C1 segment of cervical spinal cord (tissue), 14 donors: Measurements from ENCODE around the gene DMRT1.

Experiments used
- DNase-seq, 14 donors: peaks; one replicate each; lab custom pipeline; 2025; lab: John Stamatoyannopoulos, UW

DMRT1 gene

DNA sequence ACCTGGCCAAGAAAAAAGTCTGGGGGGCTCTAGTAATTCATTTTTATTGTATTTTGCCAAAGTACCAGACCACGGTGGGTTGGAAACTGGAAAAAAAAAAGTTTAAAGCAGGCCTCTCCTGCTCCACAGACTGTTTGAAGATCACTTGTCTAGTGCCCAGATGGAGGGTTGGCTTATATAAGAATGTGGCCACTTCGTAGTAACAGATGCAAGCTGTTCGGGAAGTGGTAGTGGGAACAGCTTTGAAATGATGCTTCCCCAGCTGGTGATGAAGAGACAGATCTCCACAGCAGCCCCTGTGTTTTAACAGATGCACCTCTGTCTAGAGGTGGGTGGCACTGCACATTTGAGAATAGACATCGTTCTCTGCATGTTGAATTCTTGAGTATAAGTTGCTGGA is 80.7 kb downstream of the DMRT1 start:
- DNase-seq: no peak

GRCh38 chr9:922731-923130 is 81.2 kb downstream of the DMRT1 start:
- no peak for DNase-seq

DNA sequence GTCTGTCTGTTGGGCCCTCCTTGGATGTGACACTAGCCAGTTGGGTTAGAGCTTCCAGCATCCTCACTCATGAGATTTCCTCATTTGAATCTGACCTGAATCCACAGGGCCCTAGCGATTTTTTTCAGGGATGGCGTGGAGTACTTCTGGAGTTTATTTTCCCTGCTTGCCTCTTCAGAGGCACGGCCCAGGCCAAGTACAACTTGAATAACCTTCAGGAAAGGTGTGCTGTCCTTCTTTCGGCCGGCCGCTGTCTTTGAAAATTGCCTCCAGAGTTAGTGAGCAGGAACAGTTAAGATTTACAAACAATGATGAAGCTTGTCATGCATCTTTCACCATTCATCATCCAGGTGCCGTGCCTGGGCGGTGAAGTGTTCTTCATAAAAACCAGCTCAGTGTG is 85.5 kb downstream of the DMRT1 start:
- no peak for DNase-seq

- DNase-seq: no peak
Measured at GRCh38 chr9:928363-929042, 87.0 kb downstream of the DMRT1 start.

DNA sequence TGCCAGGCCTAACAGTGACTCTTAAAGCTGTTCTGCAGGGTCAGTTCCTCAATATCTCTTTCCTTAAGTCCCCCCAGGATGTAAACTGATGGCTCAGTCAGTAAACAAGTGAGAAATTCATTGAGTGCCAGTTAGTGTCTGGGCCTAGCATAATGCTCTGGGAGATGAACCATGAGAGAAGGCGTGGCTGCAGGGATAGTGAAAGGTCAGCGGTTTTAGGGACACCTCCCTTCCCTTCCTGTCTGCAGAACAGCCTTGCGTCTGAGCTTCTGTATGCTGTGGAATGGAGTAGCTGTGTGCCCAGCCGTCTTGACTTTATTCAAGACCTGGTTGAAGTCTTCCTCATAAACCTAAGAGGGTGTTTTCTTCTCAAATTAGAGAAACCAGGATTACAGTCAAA is 88.2 kb downstream of the DMRT1 start:
- no peak for DNase-seq

DNA sequence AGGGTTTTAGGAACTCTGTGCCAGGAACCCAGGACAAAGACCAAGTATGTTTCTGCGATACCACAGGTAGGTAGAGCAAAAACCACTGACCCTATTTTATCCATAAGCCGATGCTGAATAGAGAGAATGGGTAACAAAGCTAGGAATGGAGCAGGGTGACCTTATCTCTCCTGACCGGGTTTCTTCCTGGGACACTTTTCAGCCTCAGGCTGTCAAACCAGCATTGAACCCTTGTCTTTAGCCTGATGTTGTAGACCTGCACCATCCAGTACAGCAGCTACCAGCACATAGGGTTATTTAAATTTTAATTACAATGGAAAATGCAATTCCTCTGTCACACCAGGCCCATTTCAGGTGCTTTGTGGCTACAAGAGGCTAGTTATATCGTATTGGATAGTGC is 91.9 kb downstream of the DMRT1 start:
- DNase-seq: no peak

DNA sequence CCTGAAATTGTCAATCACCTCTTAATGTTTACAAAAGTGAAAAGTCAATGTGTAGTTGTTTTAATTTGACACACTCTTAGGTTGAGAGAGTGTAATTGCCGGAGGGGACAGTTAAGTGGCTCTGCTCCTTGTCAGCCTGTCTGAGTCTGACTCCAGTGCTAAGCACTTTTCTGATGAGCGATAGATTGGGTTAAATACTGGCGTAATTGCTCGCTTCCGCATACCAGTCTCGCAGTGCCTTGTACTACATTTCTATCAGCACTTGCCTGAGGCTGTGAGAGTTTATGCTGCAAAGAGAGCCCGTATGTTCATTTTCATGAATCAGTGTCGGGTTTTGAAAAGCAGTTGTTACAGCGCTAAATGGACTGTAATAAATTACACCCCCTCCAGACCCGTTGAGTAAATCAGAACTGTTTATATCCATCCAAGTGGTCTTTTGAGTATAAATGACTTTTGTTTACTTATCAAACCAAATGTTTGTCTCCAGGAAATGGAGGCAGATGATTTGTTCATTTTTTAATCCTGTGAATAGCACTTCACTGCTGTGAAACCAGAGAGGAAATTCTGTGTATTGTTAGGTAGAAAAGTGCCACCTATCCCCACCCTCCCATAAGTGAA is 94.0 kb downstream of the DMRT1 start:
- DNase-seq: no peak

GRCh38 chr9:942805-943580 is 101.5 kb downstream of the DMRT1 start:
- DNase-seq: no peak

DNA sequence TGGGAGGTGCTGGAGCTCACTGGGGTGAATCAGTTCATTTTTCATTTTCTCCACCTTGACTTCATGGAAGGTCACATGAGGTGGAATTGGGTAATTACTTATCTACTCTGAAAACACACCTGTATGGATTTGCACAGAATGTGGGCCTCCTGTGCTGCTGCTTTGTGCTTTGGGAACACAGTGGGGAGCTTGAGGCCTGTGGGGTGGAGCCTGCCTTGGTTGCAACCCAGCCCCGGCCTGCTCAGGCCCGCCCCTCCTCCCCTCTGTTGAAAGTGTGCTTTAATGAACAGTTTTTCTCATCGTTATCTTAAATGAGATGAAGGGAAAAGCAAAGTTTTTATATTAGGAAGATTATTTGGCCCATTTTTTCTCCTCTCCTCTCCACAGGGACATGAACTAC is 106.5 kb downstream of the DMRT1 start:
- DNase-seq: no peak

DNA sequence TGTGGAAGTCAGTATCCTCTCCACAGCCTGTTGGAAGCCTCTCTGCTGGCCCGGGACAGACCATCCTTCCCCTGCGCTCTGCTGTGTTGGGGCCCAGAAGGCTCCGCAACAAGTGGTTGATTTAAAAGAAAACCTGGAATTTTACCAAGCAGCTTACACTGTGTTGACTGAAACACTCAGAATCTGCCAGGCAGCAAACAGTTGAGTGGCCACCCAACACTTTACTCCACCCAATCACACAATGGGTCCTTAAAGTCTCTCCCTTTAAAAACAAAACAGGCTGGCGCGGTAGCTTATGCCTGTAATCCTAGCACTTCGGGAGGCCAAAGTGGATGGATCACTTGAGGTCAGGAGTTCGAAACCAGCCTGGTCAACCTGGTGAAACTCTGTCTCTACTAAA is 107.0 kb downstream of the DMRT1 start:
- no peak for DNase-seq

DNA sequence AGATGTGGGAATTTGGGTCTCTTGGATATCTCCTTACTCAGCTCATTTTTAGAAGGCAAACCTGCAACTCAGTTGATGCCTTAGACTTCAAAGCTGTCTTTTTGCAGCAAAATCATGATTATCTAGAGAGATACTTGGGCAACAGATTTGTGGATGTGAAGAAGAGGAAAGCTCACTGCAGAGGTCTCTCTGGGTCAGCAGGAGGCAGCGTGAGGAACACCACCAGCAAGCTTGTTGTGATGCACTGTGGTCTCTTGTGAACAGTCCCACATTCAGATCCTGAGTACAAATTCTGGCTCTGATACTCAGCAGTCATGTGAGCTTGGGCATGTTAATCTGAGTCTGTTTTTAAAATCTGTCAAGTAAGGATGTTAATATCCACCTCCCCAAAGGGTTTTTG is 108.6 kb downstream of the DMRT1 start:
- DNase-seq: no peak

DNA sequence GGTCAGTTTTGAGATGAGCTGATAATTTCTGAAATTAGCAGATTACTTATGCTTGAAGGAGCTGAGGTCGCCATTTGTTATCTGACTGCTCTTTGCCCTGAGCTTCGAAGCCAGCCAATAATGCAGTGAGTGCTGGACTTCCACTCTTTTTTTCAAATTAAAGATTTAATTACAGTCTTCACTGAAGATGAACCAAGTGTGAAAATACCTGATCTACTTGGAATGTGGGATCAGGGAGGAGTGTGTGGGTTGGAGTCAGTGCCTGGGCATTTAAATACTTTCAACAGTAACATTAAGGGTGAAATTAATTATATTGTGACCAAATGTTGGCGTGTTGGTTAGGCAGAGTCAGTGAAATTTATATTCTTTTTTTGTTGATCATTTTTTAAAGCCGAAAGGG is 111.0 kb downstream of the DMRT1 start:
- DNase-seq: no peak

- no peak for DNase-seq
Measured at GRCh38 chr9:959105-959504, 117.6 kb downstream of the DMRT1 start.

DNA sequence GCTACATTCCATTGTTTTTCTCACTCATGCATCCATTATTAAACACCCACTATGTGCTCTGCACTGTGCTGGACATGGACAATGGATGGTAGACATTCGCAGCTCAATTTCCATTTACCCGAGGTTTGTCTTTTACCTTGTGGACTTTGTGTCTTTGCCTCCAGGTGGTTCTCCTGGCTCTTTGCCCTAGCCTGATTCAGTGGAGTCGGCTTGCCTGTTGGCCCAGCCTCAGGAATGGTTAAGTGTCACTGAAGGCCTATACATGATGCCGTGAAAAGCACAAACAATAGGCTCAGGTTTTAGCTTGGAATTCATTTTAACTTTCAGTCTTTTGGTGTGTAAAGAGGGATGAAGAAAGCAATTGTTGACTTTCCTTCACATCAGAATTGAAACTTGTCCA is 118.4 kb downstream of the DMRT1 start:
- no peak for DNase-seq

GRCh38 chr9:962023-962422 is 120.5 kb downstream of the DMRT1 start:
- no peak for DNase-seq

DNA sequence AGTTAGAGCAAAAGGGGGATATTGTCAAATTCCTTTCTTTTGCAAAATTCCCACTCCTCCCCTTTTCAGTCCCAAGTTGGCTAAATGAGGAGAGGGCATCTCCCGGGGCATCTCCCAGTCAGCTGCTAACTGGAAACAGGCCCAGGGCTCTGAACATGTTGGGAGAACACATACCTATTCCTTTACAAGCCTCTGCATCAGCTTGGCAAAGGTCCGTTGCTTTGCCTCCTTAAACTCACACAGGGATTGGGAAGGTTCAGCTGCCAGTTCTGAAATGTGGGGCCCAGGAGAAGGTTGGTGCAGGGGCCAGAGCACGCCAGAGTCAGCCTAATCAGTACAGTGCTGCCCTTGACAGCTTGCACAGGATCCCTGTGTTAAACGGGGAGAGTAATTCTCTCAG is 124.0 kb downstream of the DMRT1 start:
- no peak for DNase-seq

DNA sequence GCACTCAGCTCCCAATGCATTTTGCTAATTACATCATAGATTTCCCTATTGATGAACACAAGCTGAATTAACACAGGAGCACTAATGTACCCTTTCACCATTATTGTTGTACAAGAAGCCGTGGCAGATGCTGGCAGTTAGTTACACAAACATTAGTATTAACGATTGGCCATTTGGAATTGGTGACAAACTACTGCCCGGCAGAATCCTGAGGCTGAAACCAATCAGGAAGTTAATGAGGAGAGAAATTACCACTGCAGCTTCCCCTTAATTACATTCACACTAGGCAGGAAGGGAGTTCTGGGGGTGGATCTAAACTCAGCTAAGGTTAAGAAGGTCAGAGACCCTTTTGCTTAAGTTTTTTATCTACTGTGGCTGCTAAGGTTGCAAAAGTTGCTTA is 125.4 kb downstream of the DMRT1 start:
- DNase-seq: no peak

DNA sequence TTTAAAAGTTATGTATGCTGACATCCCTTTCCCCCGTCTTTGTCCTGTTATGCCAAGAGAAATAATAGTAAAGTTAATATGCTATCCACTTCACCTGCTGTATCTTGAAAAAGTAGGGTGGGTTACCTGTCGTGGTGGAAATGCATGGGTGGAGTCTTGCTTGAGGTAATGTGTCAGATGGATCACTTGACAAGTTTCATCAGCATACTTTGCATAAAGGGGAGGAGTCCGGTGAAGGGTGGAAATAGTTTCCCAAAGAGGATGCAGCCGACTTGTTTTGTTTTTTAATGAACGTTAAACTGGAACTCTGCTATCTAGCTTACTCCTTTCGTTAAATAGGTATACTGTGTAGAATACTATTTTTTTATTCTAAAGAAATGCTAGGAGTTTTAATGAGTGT is 125.9 kb downstream of the DMRT1 start:
- DNase-seq: no peak

DNA sequence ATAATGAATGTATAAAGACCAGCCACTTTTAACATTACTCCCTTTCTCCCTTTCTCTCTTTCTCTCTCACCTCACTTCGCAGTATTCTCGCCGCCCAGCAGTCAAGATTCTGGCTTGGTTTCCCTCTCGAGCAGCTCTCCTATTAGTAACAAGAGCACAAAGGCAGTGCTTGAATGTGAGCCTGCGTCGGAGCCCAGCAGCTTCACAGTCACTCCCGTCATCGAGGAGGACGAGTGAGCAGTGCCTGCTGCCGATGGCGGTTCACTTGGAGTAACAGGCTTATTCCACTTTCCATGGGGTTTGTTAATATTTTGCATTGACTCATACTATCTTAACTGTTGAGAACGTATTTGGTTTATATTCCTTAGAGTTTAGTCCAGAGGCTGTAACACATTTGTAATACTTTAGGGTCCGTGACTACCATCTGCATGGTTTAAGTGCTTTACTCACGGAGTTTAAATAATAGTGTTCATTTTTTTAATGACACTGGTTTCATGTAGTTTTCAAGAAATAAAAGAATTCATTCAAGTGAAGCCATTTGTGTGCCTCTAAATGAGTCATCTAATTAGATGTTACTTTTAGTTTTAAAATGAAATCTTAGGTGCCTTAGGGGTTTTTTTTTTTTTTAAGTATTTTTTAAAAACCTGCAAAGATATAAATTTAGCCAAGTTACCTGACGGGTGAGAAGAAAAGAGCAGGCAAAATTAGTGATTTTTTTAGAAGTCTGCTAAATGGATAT is 126.6 kb downstream of the DMRT1 start:
- no peak for DNase-seq

DNA sequence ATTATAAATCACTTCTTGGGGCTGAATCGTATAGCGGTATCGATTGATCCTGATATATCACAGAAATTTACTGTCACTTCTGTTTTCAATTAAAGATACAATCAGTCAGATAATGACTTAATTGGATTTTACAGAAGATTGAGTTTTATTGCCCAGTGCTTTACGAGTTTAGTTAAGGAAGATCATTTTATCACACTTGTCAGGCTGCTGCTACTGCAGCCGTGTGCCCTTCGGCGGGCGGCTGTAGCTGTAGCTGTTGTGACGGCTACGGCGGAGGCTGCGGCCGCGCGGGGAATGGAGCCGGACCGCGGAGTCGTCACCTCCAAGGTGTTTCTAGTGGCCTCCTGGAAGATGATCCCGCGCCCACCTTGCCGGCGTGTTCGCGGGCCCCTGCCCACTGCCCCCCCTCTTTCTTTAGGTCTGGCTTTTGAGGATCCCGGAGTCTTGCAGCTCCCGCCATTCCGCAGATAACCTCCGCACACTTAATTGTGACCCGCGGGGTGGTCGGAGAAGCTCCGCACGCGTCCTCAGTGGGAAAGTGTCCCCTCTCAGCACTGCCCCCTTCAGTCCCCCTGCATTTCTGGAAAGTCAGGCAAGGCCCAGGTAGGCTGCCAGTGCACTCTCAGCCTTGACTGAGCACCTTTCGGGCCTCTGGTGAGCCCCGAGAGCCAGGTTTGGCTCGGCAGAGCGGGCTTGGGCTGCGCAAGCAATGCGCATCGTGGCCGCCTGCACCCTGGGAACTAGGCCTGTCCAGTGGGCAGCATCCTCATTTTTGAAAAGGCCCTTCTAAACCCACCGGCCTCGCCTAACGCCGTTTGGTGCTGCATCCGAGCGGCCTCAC is 128.0 kb downstream of the DMRT1 start:
- no peak for DNase-seq
